DMS79 treated with DMSO at 0.1 percent for 48 hours (cell line): Measurements from ENCODE around the gene TKTL1.
"Not testable (repeated sequence)": the region's sequence is repeated elsewhere in the genome, so short reads cannot be mapped to it uniquely, and the experiment has no call there.

Source experiments
- DNase-seq: peaks from one replicate; lab custom pipeline; 2025; lab: John Stamatoyannopoulos, UW

TKTL1 gene

GRCh38 chrX:154309041-154309775 is 13.6 kb downstream of the TKTL1 start:
- DNase-seq: no peak

GRCh38 chrX:154310616-154311536 is 15.3 kb downstream of the TKTL1 start:
- DNase-seq: peak; percentile 71

GRCh38 chrX:154312116-154312515 is 16.5 kb downstream of the TKTL1 start:
- DNase-seq: no peak

GRCh38 chrX:154313147-154313546 is 17.6 kb downstream of the TKTL1 start:
- DNase-seq: no peak

- no peak for DNase-seq
Measured at GRCh38 chrX:154315416-154315815, 19.8 kb downstream of the TKTL1 start.

GRCh38 chrX:154317391-154317995 is 21.9 kb downstream of the TKTL1 start:
- DNase-seq: no peak

- DNase-seq: no peak
Measured at GRCh38 chrX:154320406-154320805, 24.8 kb downstream of the TKTL1 start.

- no peak for DNase-seq
Measured at GRCh38 chrX:154321152-154321551, 25.6 kb downstream of the TKTL1 start.

GRCh38 chrX:154321594-154321993 is 26.0 kb downstream of the TKTL1 start:
- no peak for DNase-seq

- no peak for DNase-seq
Measured at GRCh38 chrX:154322890-154323289, 27.3 kb downstream of the TKTL1 start.

- no peak for DNase-seq
Measured at GRCh38 chrX:154323537-154323936, 27.9 kb downstream of the TKTL1 start.

- DNase-seq: no peak
Measured at GRCh38 chrX:154325541-154325940, 29.9 kb downstream of the TKTL1 start.

GRCh38 chrX:154327038-154327820 is 31.6 kb downstream of the TKTL1 start:
- DNase-seq: peak; percentile 35

GRCh38 chrX:154328646-154329045 is 33.1 kb downstream of the TKTL1 start:
- no peak for DNase-seq

GRCh38 chrX:154329294-154329693 is 33.7 kb downstream of the TKTL1 start:
- DNase-seq: no peak

GRCh38 chrX:154332561-154332960 is 37.0 kb downstream of the TKTL1 start:
- DNase-seq: no peak

- no peak for DNase-seq
Measured at GRCh38 chrX:154333116-154333515, 37.5 kb downstream of the TKTL1 start.

GRCh38 chrX:154333837-154334271 is 38.3 kb downstream of the TKTL1 start:
- DNase-seq: no peak

GRCh38 chrX:154334496-154334895 is 38.9 kb downstream of the TKTL1 start:
- no peak for DNase-seq

- not testable (repeated sequence) for DNase-seq
Measured at GRCh38 chrX:154341399-154342298, 46.1 kb downstream of the TKTL1 start.

GRCh38 chrX:154343063-154343462 is 47.5 kb downstream of the TKTL1 start:
- not testable (repeated sequence) for DNase-seq
